Motor neuron (in vitro differentiated cells): ENCODE data around the gene RSPO3. TPM values are rescaled to one million over a fixed set of nuclear protein-coding genes. Genes with fewer than 3 reads are reported as not detected.
"Not testable (repeated sequence)": the region's sequence is repeated elsewhere in the genome, so short reads cannot be mapped to it uniquely, and the experiment has no call there.

Experiments
- ATAC-seq, 8 experiments: fragments of 200-7000 bp; cut with Tn5 transposase; replicated peaks in 6 of 8; 2 replicates each; pipeline ENCODE4 v1.8.0; 2021; ENCODE audit warnings: mild to moderate bottlenecking in 8 of 8, moderate library complexity in 8 of 8
- H3K27ac ChIP-seq, 2 donors: fragments of 250-450 bp; sonication (Bioruptor Pico); 2 replicates each; pipeline ENCODE4 v1.9.0; 2021; ENCODE audit warnings: antibody characterized with exemption in 2 of 2, mild to moderate bottlenecking in 2 of 2, moderate library complexity in 1 of 2
- H3K4me1 ChIP-seq, 2 donors: fragments of 250-450 bp; sonication (Bioruptor Pico); replicated peaks in 1 of 2; 2 replicates each; pipeline ENCODE4 v1.6.1; 2021; ENCODE audit warnings: antibody characterized with exemption in 2 of 2, mild to moderate bottlenecking in 2 of 2, moderate library complexity in 1 of 2
- H3K4me3 ChIP-seq, 5 donors: fragments of 250-450 bp; sonication (Bioruptor Pico); 2 replicates each; pipeline ENCODE4 v1.9.0; 2021; ENCODE audit warnings: antibody characterized with exemption in 5 of 5, mild to moderate bottlenecking in 5 of 5, moderate library complexity in 4 of 5
- WGBS, 10 experiments: fragments of 450-650 bp; shearing (Covaris generic); methylation state at CpG; one replicate each; pipeline ENCODE4 v1.0.0; 2022; 5-methylcytosine and 5-hydroxymethylcytosine counted together
- in situ Hi-C, 9 experiments: fragments of 400-800 bp; cut with MboI; loops; one replicate each; pipeline ENCODE4 v1.15.0; 2021; ENCODE audit warnings: low sequenced_read_pairs in 9 of 9, low pct_unique_long_range_greater_than_20kb in 2 of 9; ENCODE audit not compliant: unreplicated experiment in 9 of 9
- total RNA-seq, 8 experiments: library from RNA; unstranded; fragments of 300-600 nt; gene quantifications; 2 replicates each; pipeline versions ENCODE4 v1.2.3 to v1.2.4, GENCODE V29; 2022

RSPO3 gene
- total RNA-seq, 8 experiments from 2014 or later = 0.04 to 0.76 (median 0.19) TPM; not detected in 1

GRCh38 chr6:127222418-127222817 lies 103.9 kb downstream of the RSPO3 start:
- no peak for ATAC-seq
- in situ Hi-C loops = no loop called here

GRCh38 chr6:127225497-127225896 lies 107.0 kb downstream of the RSPO3 start:
- Histone ChIP-seq H3K27ac (no peak overlapping the region), H3K4me1 (no peaks in the 10 kb centered on the region), H3K4me3 (no peak overlapping the region)
- in situ Hi-C loops = no loop called here
- peak in 1 of 8 experiments; percentile 24 for ATAC-seq
- 0 to 100% (median 57%) methylated on average over 1 of the region's 1 CpG; no CpG with 5 or more reads in 1 of the 10 experiments for WGBS, 10 experiments

More at GRCh38 chr6:127222418-127222817, 103.9 kb downstream of the RSPO3 start:
- Histone ChIP-seq H3K27ac (no peak overlapping the region), H3K4me3 (no peak overlapping the region), H3K4me1 (no peaks in the 10 kb centered on the region)
- 0 to 100% (median 67%) methylated on average over 1 of the region's 1 CpG; no CpG with 5 or more reads in 3 of the 10 experiments for WGBS, 10 experiments

DNA sequence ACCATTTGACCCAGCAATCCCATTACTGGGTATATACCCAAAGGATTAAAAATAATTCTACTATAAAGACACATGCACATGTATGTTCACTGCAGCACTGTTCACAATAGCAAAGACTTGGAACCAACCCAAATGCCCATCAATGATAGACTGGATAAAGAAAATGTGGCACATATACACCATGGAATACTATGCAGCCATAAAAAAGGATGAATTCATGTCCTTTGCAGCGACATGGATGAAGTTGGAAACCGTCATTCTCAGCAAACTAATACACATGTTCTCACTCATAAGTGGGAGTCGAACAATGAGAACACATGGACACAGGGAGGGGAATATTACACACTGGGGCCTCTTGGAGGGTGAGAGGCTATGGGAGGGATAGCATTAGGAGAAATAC lies 115.3 kb downstream of the RSPO3 start:
- 43 to 100% (median 80%) methylated on average over 1 to 2 of the region's 3 CpGs; no CpG with 5 or more reads in 3 of the 10 experiments for WGBS, 10 experiments
- ATAC-seq, H3K4me1 ChIP-seq, H3K27ac ChIP-seq, H3K4me3 ChIP-seq, in situ Hi-C loops: not testable (repeated sequence)

DNA sequence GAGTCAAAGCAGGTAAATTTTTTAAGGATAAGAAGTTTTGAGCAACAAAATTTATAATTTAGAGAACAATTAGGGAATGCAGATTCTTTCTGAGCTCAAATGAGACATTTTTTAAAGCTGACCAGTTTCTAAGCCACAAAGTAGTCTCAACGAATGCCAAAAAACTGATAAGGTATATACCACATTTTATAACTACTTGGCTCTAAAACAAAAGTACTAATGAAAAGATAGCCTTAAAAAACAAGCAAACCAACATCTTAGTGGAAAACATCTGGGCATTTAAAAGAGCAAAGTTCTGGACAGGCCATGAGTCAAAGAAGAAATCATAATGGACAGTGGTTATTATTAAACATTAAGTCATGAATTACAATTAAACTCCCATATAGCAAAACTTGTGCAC lies 125.0 kb downstream of the RSPO3 start:
- 14 to 100% (median 88%) methylated on average over 1 of the region's 1 CpG; no CpG with 5 or more reads in 1 of the 10 experiments for WGBS, 10 experiments
- no peak for ATAC-seq
- H3K27ac ChIP-seq = no peak overlapping the region
- no peaks in the 10 kb centered on the region for H3K4me1 ChIP-seq
- in situ Hi-C loops = no loop called here
- H3K4me3 ChIP-seq = no peak overlapping the region

Other genes starting within 250 kb of the RSPO3 start
- gene RNF146, start 148.2 kb downstream of the RSPO3 start, total RNA-seq = 10 to 100 TPM; 34.8 to 80.8 (median 63.6) TPM
- 10 to 100 TPM; 48.7 to 85.8 (median 64.8) TPM for gene ECHDC1, start 224.9 kb downstream of the RSPO3 start, total RNA-seq